K562 (cell line): Measurements from ENCODE around the gene PDIA5. TPM values are rescaled to one million over a fixed set of nuclear protein-coding genes. Genes with fewer than 3 reads are reported as not detected.

ENCODE experiments used
- ATAC-seq: fragments of 200-7000 bp; cut with Tn5 transposase; 3 replicates; pipeline ENCODE4 v1.9.1; 2020; ENCODE audit warnings: moderate library complexity
- BruUV-seq: library from RNA; stranded (reverse); fragments of 400-500 nt; replicated peaks from 2 replicates; lab custom pipeline; 2021; lab: Mats Ljungman, UMichigan
- CTCF ChIA-PET: fragments of 300-600 bp; formaldehyde crosslinking; extraction: SDS; loops from one replicate; lab custom pipeline; 2021; ENCODE audit warnings: low intra/inter-chr PET ratio; lab: Yijun Ruan, JAX
- POLR2A ChIA-PET: fragments of 300-600, 350-650 bp; sonication (Branson Sonifier 250); formaldehyde crosslinking; extraction: SDS; loops from one replicate; lab custom pipeline; 2021; ENCODE audit warnings: antibody characterized with exemption, inconsistent platforms; lab: Yijun Ruan, JAX
- DNase-seq, 4 experiments: peaks; one replicate each; pipeline versions ENCODE4 v3.0.0 to v3.0.0-alpha.2; 2011 to 2018; ENCODE audit warnings: low spot score in 3 of 4, mixed read lengths in 3 of 4; ENCODE audit errors: extremely low read depth in 1 of 4
- FAIRE-seq: peaks from 2 replicates; lab custom pipeline; 2011; peaks lifted over from hg19 to GRCh38; lab: Jason Lieb, UNC
- H2AFZ ChIP-seq: 2 replicates; pipeline ENCODE4 v1.6.0; 2011; ENCODE audit warnings: low read depth, low read length, control low read depth, inconsistent platforms
- H3K27ac ChIP-seq: fragments of 200-600 bp; 3 replicates; pipeline ENCODE4 v1.8.0; 2011; ENCODE audit warnings: low read depth, mild to moderate bottlenecking, control low read depth, inconsistent platforms, low read length, moderate library complexity, mixed read lengths; ENCODE audit errors: extremely low read depth
- H3K27me3 ChIP-seq, 2 experiments: fragments of 300-600 bp in 1 of 2; 2 replicates in 1 of 2; 3 replicates in 1 of 2; pipeline versions ENCODE4 v1.6.0 to v1.8.0; 2011; ENCODE audit warnings: inconsistent platforms in 2 of 2, low read length in 2 of 2, mild to moderate bottlenecking in 1 of 2, mixed read lengths in 1 of 2, moderate library complexity in 1 of 2; ENCODE audit not compliant: control insufficient read depth in 2 of 2, insufficient read depth in 2 of 2
- H3K36me3 ChIP-seq: fragments of 300-600 bp; 3 replicates; pipeline ENCODE4 v1.8.0; 2011; ENCODE audit warnings: mild to moderate bottlenecking, low read length, inconsistent platforms; ENCODE audit not compliant: control insufficient read depth, insufficient read depth
- H3K4me1 ChIP-seq, 2 experiments: fragments of 200-600 bp in 1 of 2; replicated peaks in 1 of 2; 2 replicates in 1 of 2; 3 replicates in 1 of 2; pipeline versions ENCODE4 v1.5.1 to v1.8.0; 2011; ENCODE audit warnings: inconsistent platforms in 2 of 2, low read length in 2 of 2, mild to moderate bottlenecking in 1 of 2, mixed read lengths in 1 of 2, moderate library complexity in 1 of 2; ENCODE audit not compliant: control insufficient read depth in 2 of 2, insufficient read depth in 2 of 2
- H3K4me2 ChIP-seq: 2 replicates; pipeline ENCODE4 v1.6.1; 2011; ENCODE audit warnings: low read length, control low read depth, inconsistent platforms, mixed read lengths; ENCODE audit not compliant: insufficient read depth
- H3K4me3 ChIP-seq: fragments of 200-600 bp; sonication (generic), shearing (Covaris generic); 2 replicates; pipeline ENCODE4 v1.5.1; 2016; ENCODE audit warnings: control low read depth, inconsistent platforms
- H3K79me2 ChIP-seq: fragments of 200-600 bp; 3 replicates; pipeline ENCODE4 v1.8.0; 2011; ENCODE audit warnings: low read length, inconsistent platforms; ENCODE audit not compliant: control insufficient read depth, insufficient read depth
- H3K9ac ChIP-seq, 2 experiments: 2 replicates each; pipeline versions ENCODE4 v1.6.0 to v1.6.1; 2011; ENCODE audit warnings: low read depth in 2 of 2, low read length in 2 of 2, control low read depth in 1 of 2, inconsistent platforms in 1 of 2, mild to moderate bottlenecking in 1 of 2, mixed read lengths in 1 of 2; ENCODE audit not compliant: insufficient read depth in 1 of 2
- H3K9me1 ChIP-seq: one replicate; pipeline ENCODE4 v1.6.0; 2011; ENCODE audit warnings: inconsistent platforms, mild to moderate bottlenecking, low read length, moderate library complexity; ENCODE audit not compliant: control insufficient read depth, insufficient read depth
- H3K9me3 ChIP-seq: replicated peaks from 2 replicates; pipeline ENCODE4 v1.5.1; 2011; ENCODE audit warnings: low read depth, low read length, inconsistent platforms; ENCODE audit not compliant: control insufficient read depth, insufficient read depth
- H4K20me1 ChIP-seq: replicated peaks from 2 replicates; pipeline ENCODE4 v1.6.1; 2011; ENCODE audit warnings: low read length, inconsistent platforms, mixed read lengths; ENCODE audit not compliant: control insufficient read depth, insufficient read depth
- HDAC3 ChIP-seq: fragments of 450-650 bp; IDR thresholded peaks from 2 replicates; pipeline ENCODE4 v1.6.1; 2018; ENCODE audit warnings: borderline replicate concordance, mild to moderate bottlenecking, moderate library complexity; ENCODE audit not compliant: partially characterized antibody
- TAF15 ChIP-seq: fragments of 200-400 bp; formaldehyde crosslinking; IDR thresholded peaks from 2 replicates; pipeline ENCODE4 v1.6.1; 2017; ENCODE audit warnings: mild to moderate bottlenecking, low read depth, low read length, moderate library complexity
- ZNF263 ChIP-seq: sonication (generic); formaldehyde crosslinking; IDR thresholded peaks from 2 replicates; pipeline ENCODE4 v1.8.0; 2022; ENCODE audit warnings: mild to moderate bottlenecking, missing genetic modification reagents, borderline replicate concordance
- WGBS: fragments of 100-300 bp; shearing (Covaris generic); methylation state at CpG from one replicate; pipeline ENCODE4 v1.1.6; 2016; ENCODE audit warnings: low coverage, mixed read lengths; ENCODE audit not compliant: insufficient coverage; ENCODE audit errors: missing lambda C conversion rate; 5-methylcytosine and 5-hydroxymethylcytosine counted together
- in situ Hi-C: fragments of 300-500 bp; cut with MboI; formaldehyde crosslinking; loops from 4 replicates; pipeline ENCODE4 v1.15.0; 2018; ENCODE audit warnings: inconsistent platforms, mixed read lengths
- intact Hi-C: fragments of 100-400 bp; cut with micrococcal nuclease; formaldehyde crosslinking; loops from 2 replicates; pipeline ENCODE4 v1.14.2; 2022
- polyA plus RNA-seq, 8 experiments: library from polyadenylated mRNA; depleted of rRNA in 4 of 8; stranded (reverse) in 5 of 8; unstranded in 3 of 8; fragments of >200 nt; fragmentation: Nextera tagmentation in 2 of 8; fragmentation: Illumina TruSeq in 1 of 8; extraction: Ambion mirVana in 2 of 8; extraction: Trizol in 1 of 8; gene quantifications; 2 replicates each; pipeline versions ENCODE4 v1.2.1 to v1.2.3, GENCODE V29; 2011 to 2014; ENCODE audit warnings: inconsistent platforms in 1 of 8, missing spikeins in 1 of 8
- total RNA-seq, 7 experiments: library from RNA; depleted of rRNA in 6 of 7; stranded (reverse); fragments of >200 nt in 6 of 7; fragmentation: Illumina TruSeq in 2 of 7; extraction: Trizol in 2 of 7; gene quantifications; 2 replicates each; pipeline versions ENCODE4 v1.2.1 to v1.2.3, GENCODE V29; 2011 to 2021; ENCODE audit warnings: low replicate concordance in 1 of 7
- TF ChIP-seq, protein P1 (sequence below): fragments of 450-650 bp; IDR thresholded peaks from 2 replicates; pipeline ENCODE4 v1.6.1; 2016; ENCODE audit warnings: borderline replicate concordance

Gene PDIA5
- total and polyA plus RNA-seq, 9 of the 15 experiments (the other 6 are each of a cell fraction or from before 2014, with no cell fraction given), result 3.4 to 31.8 (median 19.6) TPM

- FAIRE-seq, result no peak
- no peaks in the 10 kb centered on the region for H3K79me2 ChIP-seq
- TF ChIP-seq ZNF263 (CRISPR knock-in tag) (no peak), HDAC3 (no peak), TAF15 (no peak)
- TF ChIP-seq, protein P1, sequence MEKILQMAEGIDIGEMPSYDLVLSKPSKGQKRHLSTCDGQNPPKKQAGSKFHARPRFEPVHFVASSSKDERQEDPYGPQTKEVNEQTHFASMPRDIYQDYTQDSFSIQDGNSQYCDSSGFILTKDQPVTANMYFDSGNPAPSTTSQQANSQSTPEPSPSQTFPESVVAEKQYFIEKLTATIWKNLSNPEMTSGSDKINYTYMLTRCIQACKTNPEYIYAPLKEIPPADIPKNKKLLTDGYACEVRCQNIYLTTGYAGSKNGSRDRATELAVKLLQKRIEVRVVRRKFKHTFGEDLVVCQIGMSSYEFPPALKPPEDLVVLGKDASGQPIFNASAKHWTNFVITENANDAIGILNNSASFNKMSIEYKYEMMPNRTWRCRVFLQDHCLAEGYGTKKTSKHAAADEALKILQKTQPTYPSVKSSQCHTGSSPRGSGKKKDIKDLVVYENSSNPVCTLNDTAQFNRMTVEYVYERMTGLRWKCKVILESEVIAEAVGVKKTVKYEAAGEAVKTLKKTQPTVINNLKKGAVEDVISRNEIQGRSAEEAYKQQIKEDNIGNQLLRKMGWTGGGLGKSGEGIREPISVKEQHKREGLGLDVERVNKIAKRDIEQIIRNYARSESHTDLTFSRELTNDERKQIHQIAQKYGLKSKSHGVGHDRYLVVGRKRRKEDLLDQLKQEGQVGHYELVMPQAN, result no peak
- no peaks in the 10 kb centered on the region for H3K9me1 ChIP-seq
- 0% methylated on average over 3 of the region's 3 CpGs for WGBS
- no peak overlapping the region for H3K4me2 ChIP-seq
- H3K4me3 ChIP-seq, result no peak overlapping the region
- no TSS peak for BruUV-seq
- no peak overlapping the region for H3K27ac ChIP-seq
- no peak for DNase-seq
- POLR2A ChIA-PET, result no interaction called here
- intact Hi-C loops (no loop called here), in situ Hi-C loops (no loop called here)
- ATAC-seq, result no peak
- H4K20me1 ChIP-seq, result no peaks in the 10 kb centered on the region
- H3K27me3 ChIP-seq, result peaks cover 12 to 32% of the 10 kb centered on the region in 2 experiments; a peak in 4 of 5 replicates
- CTCF ChIA-PET, result no interaction called here
- H2AFZ ChIP-seq, result no peak overlapping the region
- H3K4me1 ChIP-seq, result no peaks in the 10 kb centered on the region
- no peaks in the 10 kb centered on the region for H3K9me3 ChIP-seq
- H3K36me3 ChIP-seq, result no peaks in the 10 kb centered on the region
- no peak overlapping the region for H3K9ac ChIP-seq
Measured at GRCh38 chr3:123019161-123019560, 47.7 kb upstream of the PDIA5 start.
